K562 treated with DMSO at 1 percent for 24 hours (cell line): ENCODE measurements around the gene MINDY2. TPM values are rescaled to one million over a fixed set of nuclear protein-coding genes. Genes with fewer than 3 reads are reported as not detected.

Source experiments
- total RNA-seq: library from RNA; unstranded; fragments of 300-600 nt; gene quantifications from 2 replicates; pipeline ENCODE4 v1.2.3, GENCODE V29; 2022; ENCODE audit warnings: low read depth; ENCODE audit not compliant: insufficient read depth

Gene MINDY2
- 8.4 and 10.8 TPM in 2 replicates for total RNA-seq

DNA sequence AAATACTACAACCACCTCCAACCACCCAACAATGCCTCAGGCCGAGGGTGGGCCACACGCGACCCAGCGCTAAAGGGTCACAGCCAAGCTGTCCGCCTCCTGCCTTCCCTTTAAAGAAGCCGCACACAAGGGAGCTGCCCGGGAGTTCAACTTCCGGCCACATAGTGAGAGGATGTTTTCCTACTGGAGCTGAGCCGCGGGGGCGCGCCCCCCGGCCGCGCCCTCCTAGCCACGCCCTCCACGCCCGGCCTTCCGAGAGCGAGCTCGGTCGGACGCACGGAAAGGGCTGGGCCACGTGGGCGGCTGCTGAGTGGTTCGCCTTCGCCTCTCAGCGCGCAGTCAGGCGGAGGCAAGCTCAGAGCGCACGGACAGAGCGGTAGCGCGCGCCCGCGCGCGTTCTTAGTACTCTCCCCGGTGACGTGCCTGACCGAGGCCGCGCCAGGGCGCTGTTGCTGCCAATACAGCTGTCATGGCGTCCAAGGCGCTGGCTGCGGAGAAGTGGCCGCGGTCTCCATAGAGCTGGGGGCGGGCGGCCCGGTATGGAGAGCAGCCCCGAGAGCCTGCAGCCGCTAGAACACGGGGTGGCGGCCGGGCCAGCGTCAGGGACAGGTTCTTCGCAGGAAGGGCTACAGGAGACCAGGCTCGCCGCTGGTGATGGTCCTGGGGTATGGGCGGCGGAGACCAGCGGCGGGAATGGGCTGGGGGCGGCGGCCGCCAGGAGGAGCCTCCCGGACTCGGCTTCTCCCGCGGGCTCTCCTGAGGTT lies at the start of gene MINDY2:
MINDY2 (plus strand) TSS at position 446 of the 764 bp plus-strand sequence; CDS start at position 540, 94 bp downstream.

DNA sequence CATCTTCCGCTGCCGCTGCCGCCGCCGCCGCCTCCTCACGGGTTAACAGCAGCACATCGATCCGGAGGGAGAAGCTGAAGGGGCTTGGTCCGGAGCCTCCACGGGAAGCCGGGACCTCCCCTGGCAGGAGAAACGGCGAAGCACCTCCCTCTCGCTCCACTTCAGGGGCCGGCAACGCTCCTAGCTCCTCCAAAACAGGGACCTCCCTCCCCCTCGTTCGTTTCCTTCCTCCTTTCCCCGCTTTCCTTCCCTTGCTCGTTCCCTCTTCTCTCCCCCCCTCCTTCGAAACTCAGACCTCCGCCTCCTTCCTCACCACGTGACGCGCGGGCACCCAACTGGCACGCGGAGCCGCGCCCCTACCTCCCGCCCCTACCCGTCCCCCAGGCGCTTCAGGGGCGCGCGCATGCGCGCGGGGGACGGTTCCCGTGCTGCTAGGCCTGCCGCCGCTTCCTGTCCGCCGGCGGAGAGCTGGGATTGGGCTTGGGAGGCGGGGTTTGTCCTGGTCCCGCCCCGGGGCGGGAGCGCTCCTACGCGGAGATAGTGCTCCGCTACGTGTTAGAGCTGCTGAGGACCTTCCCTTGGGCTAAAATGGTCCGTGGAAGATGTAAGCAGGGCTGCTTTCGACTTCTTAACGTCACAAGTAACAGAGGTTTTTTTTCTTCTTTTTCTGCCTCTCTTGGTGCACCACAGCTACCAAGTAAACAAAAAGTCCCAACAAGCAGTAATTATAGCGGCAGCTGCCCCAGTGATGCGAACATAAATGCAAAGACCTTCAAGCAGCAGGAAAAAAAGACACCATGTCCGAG lies 21.4 kb upstream of the MINDY2 start, which contains the start of gene ADAM10:
ADAM10 (minus strand) TSS at position 176 of the 806 bp plus-strand sequence; CDS start at position 3, 173 bp downstream.

Other genes starting within 250 kb of the MINDY2 start
- gene ADAM10, start 21.6 kb upstream of the MINDY2 start, total RNA-seq, result 54.5 and 69.8 TPM in 2 replicates
- 58.9 and 62.8 TPM in 2 replicates for gene SLTM, start 162.4 kb downstream of the MINDY2 start, total RNA-seq
- gene RNF111, start 216.4 kb downstream of the MINDY2 start, total RNA-seq, result 12.3 and 15.7 TPM in 2 replicates